ENCODE measurements around the gene HECW1.

Gene HECW1

DNA sequence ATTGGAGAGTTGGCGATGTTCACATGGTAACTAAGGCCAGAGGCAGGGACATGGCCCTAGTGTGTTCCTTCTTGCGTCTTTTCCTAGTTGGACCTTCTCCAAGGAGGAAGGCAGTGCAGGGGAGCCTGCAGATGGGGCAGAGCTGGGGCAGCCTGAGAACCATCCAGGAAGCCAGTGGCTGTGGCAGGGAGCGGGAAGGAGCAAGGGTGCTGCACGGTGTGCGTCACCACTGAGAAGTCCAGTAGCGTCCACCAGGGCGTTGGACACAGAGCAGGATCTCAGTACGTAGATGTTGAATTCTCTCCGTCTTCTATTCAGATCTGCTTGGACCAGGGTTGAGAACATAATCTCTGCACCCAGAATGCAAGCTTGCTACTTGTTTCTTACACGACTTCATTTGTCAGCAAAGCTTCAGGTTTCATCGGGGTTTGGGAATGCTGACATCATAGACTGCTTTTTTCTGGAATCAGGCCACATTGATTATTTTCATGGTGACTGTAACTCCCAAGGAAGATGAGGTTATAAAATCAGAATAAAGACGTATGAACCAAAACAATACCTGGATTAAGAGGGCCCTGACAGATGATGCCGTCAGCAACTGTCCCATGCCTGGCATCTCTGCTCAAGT, 130.3 kb downstream of the HECW1 start:
- H3K4me3 ChIP-seq, result no peak overlapping the region
- no peaks in the 10 kb centered on the region for H3K4me1 ChIP-seq
- intact Hi-C loops (cut with DNase I; ENCODE audit: low total_unique reads), result no loop called here
- H3K27me3 ChIP-seq, result peaks cover 0 to 11% of the 10 kb centered on the region in 2 donors
- TF ChIP-seq, protein P1, sequence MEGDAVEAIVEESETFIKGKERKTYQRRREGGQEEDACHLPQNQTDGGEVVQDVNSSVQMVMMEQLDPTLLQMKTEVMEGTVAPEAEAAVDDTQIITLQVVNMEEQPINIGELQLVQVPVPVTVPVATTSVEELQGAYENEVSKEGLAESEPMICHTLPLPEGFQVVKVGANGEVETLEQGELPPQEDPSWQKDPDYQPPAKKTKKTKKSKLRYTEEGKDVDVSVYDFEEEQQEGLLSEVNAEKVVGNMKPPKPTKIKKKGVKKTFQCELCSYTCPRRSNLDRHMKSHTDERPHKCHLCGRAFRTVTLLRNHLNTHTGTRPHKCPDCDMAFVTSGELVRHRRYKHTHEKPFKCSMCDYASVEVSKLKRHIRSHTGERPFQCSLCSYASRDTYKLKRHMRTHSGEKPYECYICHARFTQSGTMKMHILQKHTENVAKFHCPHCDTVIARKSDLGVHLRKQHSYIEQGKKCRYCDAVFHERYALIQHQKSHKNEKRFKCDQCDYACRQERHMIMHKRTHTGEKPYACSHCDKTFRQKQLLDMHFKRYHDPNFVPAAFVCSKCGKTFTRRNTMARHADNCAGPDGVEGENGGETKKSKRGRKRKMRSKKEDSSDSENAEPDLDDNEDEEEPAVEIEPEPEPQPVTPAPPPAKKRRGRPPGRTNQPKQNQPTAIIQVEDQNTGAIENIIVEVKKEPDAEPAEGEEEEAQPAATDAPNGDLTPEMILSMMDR (IDR thresholded peaks at IDR 0.05), result no peak
- no peaks in the 10 kb centered on the region for H3K9me3 ChIP-seq
- no peak for DNase-seq
- H3K27ac ChIP-seq, result no peak overlapping the region
- no peaks in the 10 kb centered on the region for H3K36me3 ChIP-seq

DNA sequence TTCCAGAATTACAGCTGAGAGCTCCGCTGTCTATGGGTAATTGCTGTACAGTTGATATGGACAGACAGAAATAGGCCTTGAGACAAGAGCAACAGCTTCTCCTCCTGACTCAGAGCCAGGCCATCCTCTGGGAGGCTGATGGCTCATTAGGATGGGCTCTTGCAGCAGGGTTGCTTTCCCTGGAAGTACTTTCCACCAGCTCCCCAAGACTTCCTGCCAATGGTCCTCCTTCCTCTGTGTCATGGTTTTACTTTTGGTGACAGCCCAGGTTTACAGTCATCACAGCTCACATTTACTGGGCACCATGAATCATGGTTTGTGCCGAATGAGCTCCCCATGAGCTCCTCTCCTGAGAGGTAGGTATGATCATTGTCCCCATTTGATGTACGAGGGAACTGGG, 131.8 kb downstream of the HECW1 start:
- no peak overlapping the region for H3K27ac ChIP-seq
- H3K36me3 ChIP-seq, result no peaks in the 10 kb centered on the region
- TF ChIP-seq, protein P1 (IDR thresholded peaks at IDR 0.05), result no peak
- peaks cover 0 to 11% of the 10 kb centered on the region in 2 donors for H3K27me3 ChIP-seq
- no peaks in the 10 kb centered on the region for H3K9me3 ChIP-seq
- intact Hi-C loops (cut with DNase I; ENCODE audit: low total_unique reads), result no loop called here
- no peak for DNase-seq
- H3K4me1 ChIP-seq, result no peaks in the 10 kb centered on the region
- no peak overlapping the region for H3K4me3 ChIP-seq

DNA sequence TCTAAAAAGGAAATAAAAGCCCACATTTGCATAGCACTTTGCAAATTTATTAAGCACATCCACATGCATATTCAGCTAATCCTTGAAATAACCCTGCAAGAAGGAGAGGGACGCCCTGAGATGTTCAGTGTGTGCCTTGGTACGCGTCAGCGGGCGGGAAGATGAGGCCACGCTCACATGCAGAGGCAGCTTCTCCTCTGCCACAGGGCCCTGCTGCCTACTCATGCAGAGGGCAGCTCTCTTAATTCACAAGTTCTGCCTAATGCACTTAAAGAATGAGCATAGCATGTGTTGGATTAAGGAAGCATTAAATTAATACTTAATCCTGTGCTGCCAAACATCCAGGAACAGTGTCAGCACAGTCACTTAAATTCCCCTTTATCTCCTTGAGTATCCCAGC, 132.3 kb downstream of the HECW1 start:
- Histone ChIP-seq H3K4me1 (no peaks in the 10 kb centered on the region), H3K27ac (no peak overlapping the region), H3K27me3 (peaks cover 0 to 11% of the 10 kb centered on the region in 2 donors), H3K9me3 (no peaks in the 10 kb centered on the region), H3K4me3 (no peak overlapping the region), H3K36me3 (no peaks in the 10 kb centered on the region)
- no peak for DNase-seq
- intact Hi-C loops (cut with DNase I; ENCODE audit: low total_unique reads), result no loop called here
- TF ChIP-seq, protein P1 (IDR thresholded peaks at IDR 0.05), result no peak

DNA sequence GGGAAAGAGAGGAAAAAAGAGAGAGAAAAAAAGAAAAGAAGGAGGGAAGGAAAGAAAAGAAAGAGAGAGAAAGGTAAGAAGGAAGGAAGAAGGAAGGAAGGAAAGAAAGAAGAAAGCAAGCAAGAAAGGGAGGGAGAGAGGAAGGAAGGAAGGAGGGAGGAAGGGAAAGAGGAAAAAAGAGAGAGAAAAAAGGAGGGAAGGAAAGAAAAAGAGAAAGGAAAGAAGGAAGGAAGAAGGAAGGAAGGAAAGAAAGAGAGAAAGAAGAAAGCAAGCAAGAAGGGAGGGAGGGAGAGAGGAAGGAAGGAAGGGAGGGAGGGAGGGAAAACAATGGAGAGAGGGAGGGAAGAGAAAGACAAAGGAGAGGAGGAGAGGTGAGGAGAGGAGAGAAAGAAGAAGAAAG, 135.3 kb downstream of the HECW1 start:
- Histone ChIP-seq H3K9me3 (no peaks in the 10 kb centered on the region), H3K36me3 (no peaks in the 10 kb centered on the region), H3K4me3 (no peak overlapping the region), H3K4me1 (no peaks in the 10 kb centered on the region), H3K27ac (no peak overlapping the region), H3K27me3 (peaks cover 0 to 23% of the 10 kb centered on the region in 2 donors)
- intact Hi-C loops (cut with DNase I; ENCODE audit: low total_unique reads), result no loop called here
- no peak for DNase-seq
- TF ChIP-seq, protein P1 (IDR thresholded peaks at IDR 0.05), result no peak

DNA sequence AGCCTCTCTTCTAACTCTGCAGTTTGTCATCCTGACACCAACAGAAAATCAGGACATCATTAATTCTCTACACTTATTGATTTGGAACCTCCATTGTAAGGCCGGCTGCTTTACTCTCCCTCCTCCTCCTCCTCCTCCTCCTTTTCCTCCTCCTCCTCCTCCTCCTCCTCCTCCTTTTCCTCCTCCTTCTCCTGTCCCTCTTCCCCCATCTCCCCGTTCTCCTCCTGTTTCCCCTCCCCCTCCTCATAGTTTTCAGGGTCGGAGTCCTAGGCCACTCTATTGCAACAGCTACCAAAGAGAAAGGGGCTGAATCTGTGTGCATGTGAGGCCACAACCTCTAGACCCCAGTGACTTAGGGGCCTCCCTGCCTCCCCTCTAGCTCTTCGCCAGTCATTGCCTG, 136.1 kb downstream of the HECW1 start:
- no peaks in the 10 kb centered on the region for H3K9me3 ChIP-seq
- H3K4me1 ChIP-seq, result no peaks in the 10 kb centered on the region
- no peaks in the 10 kb centered on the region for H3K36me3 ChIP-seq
- TF ChIP-seq, protein P1 (IDR thresholded peaks at IDR 0.05), result no peak
- intact Hi-C loops (cut with DNase I; ENCODE audit: low total_unique reads), result no loop called here
- no peak overlapping the region for H3K4me3 ChIP-seq
- no peak overlapping the region for H3K27ac ChIP-seq
- DNase-seq, result no peak
- peaks cover 0 to 26% of the 10 kb centered on the region in 2 donors for H3K27me3 ChIP-seq
